ENCODE results near the gene UBALD1.

UBALD1 gene

DNA sequence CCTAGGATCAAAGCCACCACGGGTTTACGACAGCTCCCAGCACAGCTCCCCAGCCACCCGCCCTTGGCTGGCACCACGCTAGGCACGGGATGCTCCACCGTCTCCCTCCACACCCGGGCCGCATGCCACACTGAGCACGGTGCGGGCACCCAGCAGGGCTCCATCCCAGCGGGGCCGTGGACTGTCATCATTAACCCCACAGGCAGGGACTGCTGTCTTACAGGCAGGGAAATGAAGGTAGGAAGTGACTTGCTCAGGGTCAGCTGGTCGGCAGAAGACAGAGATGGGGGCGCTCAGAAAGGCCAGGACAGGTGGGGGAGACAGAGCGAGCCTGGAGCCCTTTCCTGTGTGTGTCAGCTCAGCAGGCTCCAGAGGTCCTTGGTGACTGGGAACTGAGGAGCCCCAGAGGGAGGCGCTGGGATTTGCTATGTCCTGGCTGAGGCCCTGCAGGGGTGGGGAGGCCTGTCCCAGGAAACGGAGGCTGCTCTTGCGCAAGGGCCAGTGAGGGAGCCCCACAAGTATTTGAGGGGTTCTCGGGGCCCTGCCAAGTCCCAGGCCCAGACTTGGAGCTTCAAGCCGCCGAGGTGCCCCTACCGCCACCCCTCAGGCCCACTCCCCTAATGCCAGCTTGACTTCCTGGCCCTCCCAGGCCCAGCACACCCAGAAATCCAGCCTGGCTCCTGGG, 3.2 kb downstream of the UBALD1 start:
- Histone ChIP-seq H3K27ac (ENCODE audit: low read length) (peak overlapping the region; percentile 38), H3K27me3 (ENCODE audit: insufficient read depth, low read length) (no peaks in the 10 kb centered on the region), H3K9ac (ENCODE audit: low read depth, low read length) (no peak overlapping the region), H3K4me3 (ENCODE audit: low read length) (no peak overlapping the region), H3K36me3 (ENCODE audit: insufficient read depth, low read depth, low read length) (peaks cover 28% of the 10 kb centered on the region; the same call in 1 of the 2 replicates), H3K4me1 (ENCODE audit: insufficient read depth, low read length) (peaks cover 9% of the 10 kb centered on the region), H3K9me3 (ENCODE audit: insufficient read depth, low read depth, low read length) (no peaks in the 10 kb centered on the region)

DNA sequence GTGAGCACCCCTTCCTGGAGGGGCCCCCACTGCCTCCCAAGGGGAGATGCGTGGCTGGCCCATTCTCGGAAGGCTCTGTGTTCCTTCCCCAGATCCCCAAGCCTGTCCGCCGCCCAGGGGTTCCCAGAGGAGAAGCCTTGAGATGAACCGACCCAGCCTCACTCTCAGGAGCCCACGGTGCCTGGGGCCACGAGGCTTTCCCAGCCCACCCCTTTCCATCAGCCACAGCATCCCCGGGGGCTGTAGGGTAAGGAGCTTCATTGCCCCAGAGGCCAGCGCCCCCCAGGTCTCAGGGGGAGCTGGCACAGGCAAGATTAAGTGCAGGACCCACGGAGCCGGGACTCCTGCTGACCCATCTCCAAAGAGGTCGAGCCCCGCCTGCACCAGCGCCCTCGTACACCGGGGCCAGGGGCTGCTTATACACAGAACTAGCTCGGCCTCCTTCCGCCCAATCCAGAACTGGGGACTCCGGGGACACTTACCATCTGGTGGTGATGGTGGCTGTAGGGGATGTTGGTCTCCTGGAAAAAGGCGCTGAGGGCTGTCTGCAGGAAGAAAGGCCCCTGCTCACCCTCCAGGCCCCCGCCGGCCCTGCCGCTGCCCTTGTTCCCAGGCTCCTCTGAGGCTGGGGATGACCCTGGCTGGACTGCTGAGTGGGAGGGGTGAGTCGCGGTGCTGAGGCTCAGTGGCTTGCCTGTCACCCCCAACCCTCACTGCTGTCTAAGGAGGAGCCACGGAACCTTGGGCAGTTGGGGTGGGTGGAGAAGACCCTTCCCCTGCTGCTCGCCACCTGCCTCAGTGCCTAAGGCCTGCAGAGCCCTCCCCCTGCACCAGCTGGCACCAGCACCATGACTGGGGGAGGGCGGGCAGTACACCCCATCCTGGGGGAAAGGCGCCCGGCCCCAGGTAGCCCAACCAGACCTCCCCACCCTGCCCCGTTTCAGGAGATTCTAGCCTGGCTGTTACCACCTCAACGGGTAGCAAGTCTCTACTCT, 4.4 kb downstream of the UBALD1 start:
- H3K4me3 ChIP-seq (ENCODE audit: low read length), result no peak overlapping the region
- H3K27me3 ChIP-seq (ENCODE audit: insufficient read depth, low read length), result no peaks in the 10 kb centered on the region
- H3K36me3 ChIP-seq (ENCODE audit: insufficient read depth, low read depth, low read length), result peaks cover 28% of the 10 kb centered on the region; the same call in 1 of the 2 replicates
- H3K27ac ChIP-seq (ENCODE audit: low read length), result no peak overlapping the region
- H3K4me1 ChIP-seq (ENCODE audit: insufficient read depth, low read length), result peaks cover 9% of the 10 kb centered on the region
- H3K9ac ChIP-seq (ENCODE audit: low read depth, low read length), result no peak overlapping the region
- no peaks in the 10 kb centered on the region for H3K9me3 ChIP-seq (ENCODE audit: insufficient read depth, low read depth, low read length)

DNA sequence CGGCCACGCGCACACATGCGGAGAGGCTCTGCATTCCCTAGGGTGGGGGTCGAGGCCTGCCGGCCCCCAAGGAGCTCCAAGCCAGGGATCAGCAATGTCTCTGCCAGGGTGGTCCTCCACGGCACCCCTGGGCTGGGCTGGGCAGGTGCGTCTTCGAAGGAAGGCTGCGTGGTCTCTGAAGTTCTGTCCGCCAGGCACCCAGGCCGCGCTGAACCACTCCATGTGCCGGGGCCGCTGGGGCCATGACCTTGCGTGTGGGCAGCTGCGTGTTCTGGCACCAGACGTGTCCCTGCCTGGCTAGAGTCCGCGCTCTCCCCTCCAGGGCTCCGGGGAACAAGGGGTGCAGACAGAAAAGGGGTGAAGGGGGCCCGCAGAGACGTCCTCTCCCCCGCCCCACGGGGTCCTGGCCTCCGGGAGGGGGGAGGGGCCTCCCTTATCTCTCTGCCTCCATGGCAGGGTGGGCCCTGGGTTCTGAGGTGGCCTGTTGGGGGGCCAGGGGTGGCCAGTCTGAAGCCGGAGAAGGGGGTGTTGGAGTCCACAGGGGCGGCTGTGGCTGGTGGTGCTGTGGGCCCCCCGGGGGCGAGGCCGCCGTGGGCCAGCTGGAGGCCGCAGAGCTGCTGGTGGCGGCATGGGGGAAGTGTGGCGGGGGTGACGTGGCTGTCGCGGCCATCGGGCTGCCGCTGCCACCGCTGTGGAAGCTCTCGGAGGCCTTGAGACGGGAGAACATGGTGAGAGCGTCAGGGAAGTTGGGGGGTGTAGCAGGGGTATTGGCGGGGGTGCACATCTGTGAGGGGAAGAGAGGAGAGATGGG, 5.3 kb downstream of the UBALD1 start:
- Histone ChIP-seq H3K9ac (ENCODE audit: low read depth, low read length) (no peak overlapping the region), H3K4me3 (ENCODE audit: low read length) (no peak overlapping the region), H3K4me1 (ENCODE audit: insufficient read depth, low read length) (peaks cover 9% of the 10 kb centered on the region), H3K27me3 (ENCODE audit: insufficient read depth, low read length) (no peaks in the 10 kb centered on the region), H3K27ac (ENCODE audit: low read length) (no peak overlapping the region), H3K9me3 (ENCODE audit: insufficient read depth, low read depth, low read length) (no peaks in the 10 kb centered on the region), H3K36me3 (ENCODE audit: insufficient read depth, low read depth, low read length) (peaks cover 28% of the 10 kb centered on the region; the same call in 1 of the 2 replicates)

DNA sequence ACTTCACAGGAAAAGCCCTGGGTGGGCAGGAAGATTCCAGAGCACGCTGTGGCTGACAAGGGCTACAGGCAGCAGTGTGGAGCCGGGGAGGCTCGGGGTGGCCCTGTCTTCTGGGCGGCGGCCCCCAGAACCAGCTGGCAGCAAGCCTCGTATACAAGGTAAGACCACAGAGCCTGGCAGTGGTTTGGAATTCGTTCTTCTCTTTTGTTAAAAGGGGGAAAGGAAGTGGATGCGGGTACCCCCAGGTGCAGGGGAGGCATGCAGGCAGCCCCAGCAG, 6.0 kb downstream of the UBALD1 start:
- Histone ChIP-seq H3K27me3 (ENCODE audit: insufficient read depth, low read length) (no peaks in the 10 kb centered on the region), H3K27ac (ENCODE audit: low read length) (no peak overlapping the region), H3K9ac (ENCODE audit: low read depth, low read length) (no peak overlapping the region), H3K9me3 (ENCODE audit: insufficient read depth, low read depth, low read length) (no peaks in the 10 kb centered on the region), H3K4me1 (ENCODE audit: insufficient read depth, low read length) (peaks cover 9% of the 10 kb centered on the region), H3K36me3 (ENCODE audit: insufficient read depth, low read depth, low read length) (peaks cover 28% of the 10 kb centered on the region; the same call in 1 of the 2 replicates), H3K4me3 (ENCODE audit: low read length) (no peak overlapping the region)

DNA sequence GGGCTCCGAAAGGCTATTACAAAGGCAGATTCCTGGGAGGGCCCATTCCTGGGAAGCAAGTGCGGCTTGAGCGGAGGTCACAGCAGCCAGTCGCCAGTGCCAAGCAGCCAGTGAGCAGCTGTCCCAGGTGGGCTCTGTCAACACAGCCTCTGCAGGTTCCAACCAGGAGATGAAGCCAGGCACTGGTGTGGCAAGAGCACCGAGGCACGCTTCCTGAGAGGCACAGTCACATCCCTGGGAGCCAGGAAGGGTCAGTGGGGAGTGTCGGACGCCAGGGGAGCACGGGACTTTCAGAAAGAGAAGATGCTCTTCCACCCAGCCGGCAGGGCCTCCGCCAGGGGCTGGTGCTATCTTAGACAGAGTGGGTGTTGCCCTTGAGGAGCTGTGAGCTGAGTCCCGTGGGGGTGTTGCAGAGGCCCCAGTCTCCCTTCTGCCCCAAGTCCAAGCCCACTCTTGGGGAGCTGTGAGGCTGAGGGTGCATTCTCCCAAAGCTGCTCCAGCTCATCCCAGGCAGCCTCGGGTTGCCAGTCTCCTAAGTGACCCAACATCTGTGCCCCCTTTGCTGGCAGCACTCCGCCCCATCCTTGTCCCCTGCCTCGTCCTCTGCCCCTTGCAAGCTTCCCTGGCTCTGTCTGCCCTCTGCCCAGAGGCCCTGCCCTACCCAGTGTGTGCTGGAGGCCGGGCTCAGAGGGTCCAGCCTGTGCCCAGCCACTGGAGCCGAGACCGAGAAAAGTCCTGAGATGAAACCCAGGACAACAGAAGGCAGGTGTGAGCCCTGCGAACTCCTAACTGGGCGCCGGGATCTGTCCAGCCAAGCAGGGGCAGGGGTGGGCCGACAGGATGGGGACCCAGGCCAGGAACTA, 6.6 kb downstream of the UBALD1 start:
- H3K9me3 ChIP-seq (ENCODE audit: insufficient read depth, low read depth, low read length), result no peaks in the 10 kb centered on the region
- H3K27ac ChIP-seq (ENCODE audit: low read length), result no peak overlapping the region
- H3K9ac ChIP-seq (ENCODE audit: low read depth, low read length), result no peak overlapping the region
- H3K27me3 ChIP-seq (ENCODE audit: insufficient read depth, low read length), result no peaks in the 10 kb centered on the region
- H3K4me1 ChIP-seq (ENCODE audit: insufficient read depth, low read length), result peaks cover 3% of the 10 kb centered on the region
- H3K4me3 ChIP-seq (ENCODE audit: low read length), result no peak overlapping the region
- peaks cover 28% of the 10 kb centered on the region; the same call in 1 of the 2 replicates for H3K36me3 ChIP-seq (ENCODE audit: insufficient read depth, low read depth, low read length)

DNA sequence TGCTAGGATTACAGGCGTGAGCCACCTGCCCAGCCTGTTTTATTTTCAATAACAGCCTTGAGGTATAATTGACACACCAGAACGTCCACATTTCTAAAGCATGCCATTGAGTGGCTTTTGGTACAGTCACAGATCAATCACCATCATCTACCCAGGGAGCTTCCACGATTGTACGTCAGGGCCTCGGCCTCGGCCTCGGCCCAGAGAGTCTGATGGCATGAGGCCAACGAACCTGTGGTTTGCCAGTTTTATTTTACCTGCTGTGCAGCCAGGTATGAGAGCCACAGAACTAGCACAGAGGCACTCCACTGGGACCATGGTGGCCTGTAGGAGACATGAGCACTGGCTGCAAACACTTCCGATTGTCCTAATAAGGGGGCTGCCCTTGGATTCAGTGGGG, 8.3 kb downstream of the UBALD1 start:
- Histone ChIP-seq H3K9me3 (ENCODE audit: insufficient read depth, low read depth, low read length) (no peaks in the 10 kb centered on the region), H3K9ac (ENCODE audit: low read depth, low read length) (no peak overlapping the region), H3K36me3 (ENCODE audit: insufficient read depth, low read depth, low read length) (peaks cover 28% of the 10 kb centered on the region; the same call in 1 of the 2 replicates), H3K27me3 (ENCODE audit: insufficient read depth, low read length) (no peaks in the 10 kb centered on the region), H3K27ac (ENCODE audit: low read length) (no peak overlapping the region), H3K4me3 (ENCODE audit: low read length) (no peak overlapping the region), H3K4me1 (ENCODE audit: insufficient read depth, low read length) (no peaks in the 10 kb centered on the region)

DNA sequence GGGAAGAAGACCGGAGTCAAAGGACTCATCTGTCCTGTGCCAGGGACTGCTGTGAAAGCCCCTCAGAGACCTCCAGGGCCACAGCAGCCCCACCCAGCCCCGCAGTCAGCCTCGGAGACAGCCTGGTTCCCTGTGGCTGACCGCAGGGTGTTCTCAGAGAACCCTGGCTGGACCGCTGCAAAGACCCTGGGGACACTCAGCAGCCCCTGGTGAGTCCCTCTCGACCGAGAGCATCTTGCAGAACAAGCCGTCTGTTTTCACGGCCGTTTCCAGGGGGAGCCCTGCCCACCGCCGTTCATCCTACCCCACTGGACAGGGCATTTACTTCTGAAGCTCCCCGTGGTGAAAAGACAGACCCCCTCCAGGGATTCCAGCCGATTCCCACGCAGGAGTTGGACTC, 10.3 kb downstream of the UBALD1 start:
- Histone ChIP-seq H3K9me3 (ENCODE audit: insufficient read depth, low read depth, low read length) (no peaks in the 10 kb centered on the region), H3K27ac (ENCODE audit: low read length) (no peak overlapping the region), H3K27me3 (ENCODE audit: insufficient read depth, low read length) (no peaks in the 10 kb centered on the region), H3K4me3 (ENCODE audit: low read length) (no peak overlapping the region), H3K4me1 (ENCODE audit: insufficient read depth, low read length) (no peaks in the 10 kb centered on the region), H3K36me3 (ENCODE audit: insufficient read depth, low read depth, low read length) (peaks cover 23% of the 10 kb centered on the region; the same call in 1 of the 2 replicates), H3K9ac (ENCODE audit: low read depth, low read length) (no peak overlapping the region)

DNA sequence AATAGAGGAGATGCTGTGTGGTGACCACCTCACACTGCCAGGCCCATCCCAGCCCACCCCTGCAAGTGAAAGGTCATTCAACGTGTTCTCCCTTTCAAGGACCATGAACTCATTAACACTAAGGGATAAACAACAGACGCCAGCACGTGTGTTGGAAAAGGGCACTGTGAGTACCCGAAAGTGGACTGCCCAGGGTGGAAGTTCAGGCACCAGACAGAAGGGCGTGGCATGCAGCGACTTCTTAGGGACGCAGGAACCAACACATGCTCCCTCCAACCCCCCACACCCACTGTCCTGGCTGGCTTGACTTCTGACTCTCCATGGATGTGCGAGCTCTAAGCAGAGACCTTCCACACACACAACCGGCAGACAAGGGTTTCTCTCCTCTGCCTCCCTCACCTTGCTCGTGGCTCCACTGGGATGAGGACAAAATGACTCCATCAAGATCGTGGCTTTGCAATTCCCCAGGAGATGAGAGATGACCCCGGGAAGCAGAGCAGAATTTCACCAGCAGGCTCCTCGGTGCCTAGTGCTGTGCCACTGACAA, 11.0 kb downstream of the UBALD1 start:
- Histone ChIP-seq H3K36me3 (ENCODE audit: insufficient read depth, low read depth, low read length) (peaks cover 18% of the 10 kb centered on the region; the same call in 1 of the 2 replicates), H3K27ac (ENCODE audit: low read length) (no peak overlapping the region), H3K4me3 (ENCODE audit: low read length) (no peak overlapping the region), H3K9ac (ENCODE audit: low read depth, low read length) (no peak overlapping the region), H3K9me3 (ENCODE audit: insufficient read depth, low read depth, low read length) (no peaks in the 10 kb centered on the region), H3K4me1 (ENCODE audit: insufficient read depth, low read length) (no peaks in the 10 kb centered on the region), H3K27me3 (ENCODE audit: insufficient read depth, low read length) (no peaks in the 10 kb centered on the region)

DNA sequence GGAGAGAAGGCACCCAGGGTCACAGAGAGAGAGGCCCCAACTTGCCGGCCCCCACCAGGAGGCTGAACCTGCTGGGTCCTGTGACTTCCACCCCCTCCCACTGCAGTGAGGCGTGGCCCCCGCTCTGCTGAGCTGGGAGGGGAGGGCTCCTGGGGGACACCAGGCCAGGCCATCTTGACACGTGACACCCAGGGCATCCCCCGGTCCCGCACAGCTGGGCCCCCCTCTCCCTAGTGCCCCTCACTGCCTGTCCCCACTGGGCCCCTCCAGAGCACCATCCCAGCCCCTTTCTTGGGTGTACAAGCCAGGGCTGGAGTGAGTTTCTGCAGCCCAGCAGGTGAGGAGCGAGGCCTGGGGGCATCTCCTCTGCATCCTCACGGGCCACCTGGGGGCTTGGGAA, 12.4 kb downstream of the UBALD1 start:
- no peak overlapping the region for H3K27ac ChIP-seq (ENCODE audit: low read length)
- no peak overlapping the region for H3K4me3 ChIP-seq (ENCODE audit: low read length)
- no peaks in the 10 kb centered on the region for H3K9me3 ChIP-seq (ENCODE audit: insufficient read depth, low read depth, low read length)
- H3K27me3 ChIP-seq (ENCODE audit: insufficient read depth, low read length), result no peaks in the 10 kb centered on the region
- H3K36me3 ChIP-seq (ENCODE audit: insufficient read depth, low read depth, low read length), result 0 out of 2 replicates have a peak, but pooled peaks cover 4% of the 10 kb centered on the region
- H3K9ac ChIP-seq (ENCODE audit: low read depth, low read length), result no peak overlapping the region
- no peaks in the 10 kb centered on the region for H3K4me1 ChIP-seq (ENCODE audit: insufficient read depth, low read length)

DNA sequence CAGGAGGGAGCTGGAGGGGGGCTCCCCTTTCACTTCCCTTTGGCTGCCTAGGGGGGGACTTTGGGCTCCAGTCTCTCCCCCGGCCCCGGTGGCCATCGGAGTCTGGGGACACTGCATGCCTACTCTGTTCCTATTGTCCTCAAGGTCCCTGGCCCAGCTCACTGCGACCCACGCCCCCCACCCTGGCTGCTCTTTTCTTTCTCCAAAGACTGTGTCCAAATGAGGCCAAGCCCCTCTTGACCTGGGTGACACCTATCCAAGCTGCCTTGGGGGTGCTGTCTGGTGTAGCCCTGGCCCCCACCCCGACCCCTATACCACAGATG, 12.9 kb downstream of the UBALD1 start:
- H3K36me3 ChIP-seq (ENCODE audit: insufficient read depth, low read depth, low read length), result no peaks in the 10 kb centered on the region
- H3K9me3 ChIP-seq (ENCODE audit: insufficient read depth, low read depth, low read length), result no peaks in the 10 kb centered on the region
- H3K9ac ChIP-seq (ENCODE audit: low read depth, low read length), result no peak overlapping the region
- H3K27me3 ChIP-seq (ENCODE audit: insufficient read depth, low read length), result no peaks in the 10 kb centered on the region
- no peak overlapping the region for H3K4me3 ChIP-seq (ENCODE audit: low read length)
- H3K27ac ChIP-seq (ENCODE audit: low read length), result no peak overlapping the region
- H3K4me1 ChIP-seq (ENCODE audit: insufficient read depth, low read length), result no peaks in the 10 kb centered on the region

Data from iPS-20b (cell line).